ENCODE results near the gene GRIK3.

GRIK3 gene

DNA sequence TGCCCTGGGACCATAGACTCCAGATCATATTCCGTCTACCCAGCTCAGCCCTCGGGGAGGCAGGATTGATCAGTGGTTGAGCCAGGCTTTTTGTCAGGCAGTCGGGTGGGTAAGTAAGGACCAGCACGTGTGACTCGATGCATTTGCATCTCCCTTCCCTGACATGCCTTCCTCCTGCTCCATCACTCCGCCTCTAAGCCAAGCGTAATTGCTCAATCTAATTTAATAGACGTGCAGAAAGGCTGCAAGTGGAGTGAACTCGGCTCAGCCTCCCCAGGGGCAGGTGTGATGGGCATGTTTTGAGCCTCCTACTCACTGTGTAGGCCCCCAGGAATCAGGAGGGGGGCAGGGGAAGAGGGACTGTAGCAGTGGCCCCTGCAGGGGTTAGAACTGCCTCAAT is 34.6 kb upstream of the GRIK3 start:
- Histone ChIP-seq H3K36me3 (ENCODE audit: control insufficient read depth, insufficient read depth, low read length) (no peaks in the 10 kb centered on the region), H2BK120ac (ENCODE audit: low read depth, low read length) (no peak overlapping the region), H3K4me3 (ENCODE audit: low read length) (no peak overlapping the region), H3K27me3 (ENCODE audit: insufficient read depth, low read length, poor library complexity) (no peaks in the 10 kb centered on the region), H2BK5ac (ENCODE audit: low read length) (no peak overlapping the region), H3K79me1 (ENCODE audit: low read length) (no peaks in the 10 kb centered on the region), H3K18ac (ENCODE audit: low read length) (no peak overlapping the region), H3K4me2 (ENCODE audit: low read length) (no peak overlapping the region), H3K79me2 (ENCODE audit: control insufficient read depth, insufficient read depth, low read length) (no peaks in the 10 kb centered on the region), H3K56ac (ENCODE audit: low read length) (no peak overlapping the region), H3K4me1 (ENCODE audit: control insufficient read depth, low read depth, low read length) (no peaks in the 10 kb centered on the region), H3K23ac (ENCODE audit: low read length) (no peak overlapping the region), H3K9ac (ENCODE audit: low read length) (no peak overlapping the region), H3K4ac (ENCODE audit: low read depth, low read length) (no peak overlapping the region), H2BK15ac (replicated peaks; ENCODE audit: low read depth) (no peak overlapping the region), H4K8ac (ENCODE audit: low read depth, low read length) (no peak overlapping the region), H2AK5ac (ENCODE audit: low read length) (no peak overlapping the region), H3K27ac (ENCODE audit: low read depth, low read length) (no peak overlapping the region), H4K5ac (ENCODE audit: low read length) (no peak overlapping the region)
- no CpG with 5 or more reads among the region's 9 CpGs for WGBS (ENCODE audit: extremely low coverage, insufficient coverage, low lambda C conversion rate)
- DNase-seq = no peak

DNA sequence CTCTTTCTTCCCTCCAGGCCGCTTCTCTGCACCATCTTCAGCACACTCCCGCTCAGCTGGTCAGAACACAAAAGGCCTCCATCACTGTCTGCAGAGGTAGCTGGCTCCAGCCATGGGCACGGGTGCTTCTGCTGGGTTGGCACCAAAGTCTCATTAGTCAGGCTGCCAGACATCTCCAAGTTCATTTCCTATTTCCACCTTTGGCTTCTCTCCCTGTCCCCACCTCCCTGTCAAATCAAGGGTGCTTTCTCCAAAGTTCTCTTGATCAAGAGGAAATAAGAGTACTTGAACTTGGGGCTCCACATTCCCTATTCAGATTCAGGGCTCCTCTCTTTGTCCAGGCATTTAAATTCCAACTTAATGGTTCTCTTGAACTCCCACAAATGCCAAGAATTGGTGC is 33.9 kb upstream of the GRIK3 start:
- Histone ChIP-seq H3K27me3 (ENCODE audit: insufficient read depth, low read length, poor library complexity) (no peaks in the 10 kb centered on the region), H3K23ac (ENCODE audit: low read length) (no peak overlapping the region), H3K4me2 (ENCODE audit: low read length) (no peak overlapping the region), H3K79me2 (ENCODE audit: control insufficient read depth, insufficient read depth, low read length) (no peaks in the 10 kb centered on the region), H3K4me3 (ENCODE audit: low read length) (no peak overlapping the region), H3K4ac (ENCODE audit: low read depth, low read length) (no peak overlapping the region), H4K8ac (ENCODE audit: low read depth, low read length) (no peak overlapping the region), H3K18ac (ENCODE audit: low read length) (no peak overlapping the region), H3K79me1 (ENCODE audit: low read length) (no peaks in the 10 kb centered on the region), H4K5ac (ENCODE audit: low read length) (no peak overlapping the region), H3K9ac (ENCODE audit: low read length) (no peak overlapping the region), H3K56ac (ENCODE audit: low read length) (no peak overlapping the region), H2AK5ac (ENCODE audit: low read length) (no peak overlapping the region), H3K27ac (ENCODE audit: low read depth, low read length) (no peak overlapping the region), H2BK5ac (ENCODE audit: low read length) (no peak overlapping the region), H2BK15ac (replicated peaks; ENCODE audit: low read depth) (no peak overlapping the region), H2BK120ac (ENCODE audit: low read depth, low read length) (no peak overlapping the region), H3K36me3 (ENCODE audit: control insufficient read depth, insufficient read depth, low read length) (no peaks in the 10 kb centered on the region), H3K4me1 (ENCODE audit: control insufficient read depth, low read depth, low read length) (no peaks in the 10 kb centered on the region)
- WGBS (ENCODE audit: extremely low coverage, insufficient coverage, low lambda C conversion rate) = no CpG with 5 or more reads among the region's 3 CpGs
- no peak for DNase-seq

GRCh38 chr1:37064039-37064438 is 29.7 kb upstream of the GRIK3 start:
- no peak overlapping the region for H3K4ac ChIP-seq (ENCODE audit: low read depth, low read length)
- H2BK15ac ChIP-seq (replicated peaks; ENCODE audit: low read depth) = no peak overlapping the region
- H3K4me1 ChIP-seq (ENCODE audit: control insufficient read depth, low read depth, low read length) = no peaks in the 10 kb centered on the region
- no peak overlapping the region for H2BK5ac ChIP-seq (ENCODE audit: low read length)
- H3K23ac ChIP-seq (ENCODE audit: low read length) = no peak overlapping the region
- H3K9ac ChIP-seq (ENCODE audit: low read length) = no peak overlapping the region
- no peak overlapping the region for H2BK120ac ChIP-seq (ENCODE audit: low read depth, low read length)
- no peak overlapping the region for H2AK5ac ChIP-seq (ENCODE audit: low read length)
- H4K5ac ChIP-seq (ENCODE audit: low read length) = no peak overlapping the region
- WGBS (ENCODE audit: extremely low coverage, insufficient coverage, low lambda C conversion rate) = no CpG with 5 or more reads among the region's 4 CpGs
- no peaks in the 10 kb centered on the region for H3K79me2 ChIP-seq (ENCODE audit: control insufficient read depth, insufficient read depth, low read length)
- H3K79me1 ChIP-seq (ENCODE audit: low read length) = no peaks in the 10 kb centered on the region
- H3K27ac ChIP-seq (ENCODE audit: low read depth, low read length) = no peak overlapping the region
- no peaks in the 10 kb centered on the region for H3K27me3 ChIP-seq (ENCODE audit: insufficient read depth, low read length, poor library complexity)
- no peak overlapping the region for H3K18ac ChIP-seq (ENCODE audit: low read length)
- H3K4me2 ChIP-seq (ENCODE audit: low read length) = no peak overlapping the region
- no peaks in the 10 kb centered on the region for H3K36me3 ChIP-seq (ENCODE audit: control insufficient read depth, insufficient read depth, low read length)
- H3K4me3 ChIP-seq (ENCODE audit: low read length) = no peak overlapping the region
- DNase-seq = no peak
- H4K8ac ChIP-seq (ENCODE audit: low read depth, low read length) = no peak overlapping the region
- H3K56ac ChIP-seq (ENCODE audit: low read length) = no peak overlapping the region

DNA sequence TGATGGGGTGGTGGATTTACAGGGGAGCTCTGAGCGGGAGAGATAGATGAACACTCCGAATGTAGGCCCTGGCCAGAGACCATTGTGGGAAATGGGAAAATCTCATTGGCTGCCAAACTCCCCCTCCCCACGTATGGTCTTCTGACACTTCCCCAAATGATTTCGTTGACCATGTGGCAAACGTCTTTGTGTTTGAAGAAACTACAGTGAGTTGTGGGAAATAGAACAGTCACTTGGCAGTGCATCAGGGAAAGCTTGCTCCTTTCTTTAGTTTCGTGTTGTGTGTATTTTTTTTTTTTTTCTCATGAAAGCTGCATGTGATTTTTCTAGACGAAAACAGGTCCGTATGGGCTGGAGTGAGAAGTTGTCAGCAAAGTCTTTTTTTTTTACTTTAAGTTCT is 25.0 kb upstream of the GRIK3 start:
- Histone ChIP-seq H3K18ac (ENCODE audit: low read length) (no peak overlapping the region), H3K36me3 (ENCODE audit: control insufficient read depth, insufficient read depth, low read length) (no peaks in the 10 kb centered on the region), H4K5ac (ENCODE audit: low read length) (no peak overlapping the region), H3K4me2 (ENCODE audit: low read length) (no peak overlapping the region), H4K8ac (ENCODE audit: low read depth, low read length) (no peak overlapping the region), H2BK15ac (replicated peaks; ENCODE audit: low read depth) (no peak overlapping the region), H3K79me2 (ENCODE audit: control insufficient read depth, insufficient read depth, low read length) (no peaks in the 10 kb centered on the region), H3K4me1 (ENCODE audit: control insufficient read depth, low read depth, low read length) (no peaks in the 10 kb centered on the region), H3K4me3 (ENCODE audit: low read length) (no peak overlapping the region), H3K9ac (ENCODE audit: low read length) (no peak overlapping the region), H3K4ac (ENCODE audit: low read depth, low read length) (no peak overlapping the region), H3K27ac (ENCODE audit: low read depth, low read length) (no peak overlapping the region), H2BK120ac (ENCODE audit: low read depth, low read length) (no peak overlapping the region), H3K23ac (ENCODE audit: low read length) (no peak overlapping the region), H2AK5ac (ENCODE audit: low read length) (no peak overlapping the region), H2BK5ac (ENCODE audit: low read length) (no peak overlapping the region), H3K27me3 (ENCODE audit: insufficient read depth, low read length, poor library complexity) (no peaks in the 10 kb centered on the region), H3K56ac (ENCODE audit: low read length) (no peak overlapping the region), H3K79me1 (ENCODE audit: low read length) (no peaks in the 10 kb centered on the region)
- no CpG with 5 or more reads among the region's 8 CpGs for WGBS (ENCODE audit: extremely low coverage, insufficient coverage, low lambda C conversion rate)
- no peak for DNase-seq

- H2BK120ac ChIP-seq (ENCODE audit: low read depth, low read length) = no peak overlapping the region
- H3K23ac ChIP-seq (ENCODE audit: low read length) = no peak overlapping the region
- no peak overlapping the region for H3K9ac ChIP-seq (ENCODE audit: low read length)
- no peaks in the 10 kb centered on the region for H3K79me2 ChIP-seq (ENCODE audit: control insufficient read depth, insufficient read depth, low read length)
- no peaks in the 10 kb centered on the region for H3K79me1 ChIP-seq (ENCODE audit: low read length)
- H3K27me3 ChIP-seq (ENCODE audit: insufficient read depth, low read length, poor library complexity) = no peaks in the 10 kb centered on the region
- H3K4me1 ChIP-seq (ENCODE audit: control insufficient read depth, low read depth, low read length) = no peaks in the 10 kb centered on the region
- H3K4me3 ChIP-seq (ENCODE audit: low read length) = no peak overlapping the region
- H3K36me3 ChIP-seq (ENCODE audit: control insufficient read depth, insufficient read depth, low read length) = no peaks in the 10 kb centered on the region
- DNase-seq = no peak
- H2BK15ac ChIP-seq (replicated peaks; ENCODE audit: low read depth) = no peak overlapping the region
- no peak overlapping the region for H4K8ac ChIP-seq (ENCODE audit: low read depth, low read length)
- no peak overlapping the region for H4K5ac ChIP-seq (ENCODE audit: low read length)
- no peak overlapping the region for H3K4ac ChIP-seq (ENCODE audit: low read depth, low read length)
- no peak overlapping the region for H3K27ac ChIP-seq (ENCODE audit: low read depth, low read length)
- no peak overlapping the region for H2BK5ac ChIP-seq (ENCODE audit: low read length)
- no CpG with 5 or more reads among the region's 5 CpGs for WGBS (ENCODE audit: extremely low coverage, insufficient coverage, low lambda C conversion rate)
- no peak overlapping the region for H3K56ac ChIP-seq (ENCODE audit: low read length)
- H3K4me2 ChIP-seq (ENCODE audit: low read length) = no peak overlapping the region
- H3K18ac ChIP-seq (ENCODE audit: low read length) = no peak overlapping the region
- no peak overlapping the region for H2AK5ac ChIP-seq (ENCODE audit: low read length)
These were observed 24.2 kb upstream of the GRIK3 start for GRCh38 chr1:37058424-37058988.

GRCh38 chr1:37056325-37056724 is 22.0 kb upstream of the GRIK3 start:
- Histone ChIP-seq H4K5ac (ENCODE audit: low read length) (no peak overlapping the region), H3K4me3 (ENCODE audit: low read length) (no peak overlapping the region), H3K56ac (ENCODE audit: low read length) (no peak overlapping the region), H4K8ac (ENCODE audit: low read depth, low read length) (no peak overlapping the region), H3K4ac (ENCODE audit: low read depth, low read length) (no peak overlapping the region), H3K4me2 (ENCODE audit: low read length) (no peak overlapping the region), H3K27me3 (ENCODE audit: insufficient read depth, low read length, poor library complexity) (no peaks in the 10 kb centered on the region), H2BK5ac (ENCODE audit: low read length) (no peak overlapping the region), H3K27ac (ENCODE audit: low read depth, low read length) (no peak overlapping the region), H3K79me1 (ENCODE audit: low read length) (no peaks in the 10 kb centered on the region), H3K23ac (ENCODE audit: low read length) (no peak overlapping the region), H3K4me1 (ENCODE audit: control insufficient read depth, low read depth, low read length) (no peaks in the 10 kb centered on the region), H3K18ac (ENCODE audit: low read length) (no peak overlapping the region), H3K36me3 (ENCODE audit: control insufficient read depth, insufficient read depth, low read length) (no peaks in the 10 kb centered on the region), H2BK120ac (ENCODE audit: low read depth, low read length) (no peak overlapping the region), H3K9ac (ENCODE audit: low read length) (no peak overlapping the region), H2AK5ac (ENCODE audit: low read length) (no peak overlapping the region), H3K79me2 (ENCODE audit: control insufficient read depth, insufficient read depth, low read length) (no peaks in the 10 kb centered on the region), H2BK15ac (replicated peaks; ENCODE audit: low read depth) (no peak overlapping the region)
- no CpG with 5 or more reads among the region's 6 CpGs for WGBS (ENCODE audit: extremely low coverage, insufficient coverage, low lambda C conversion rate)
- peak; percentile 40 for DNase-seq

Data from mesendoderm (in vitro differentiated cells).